ENCODE results near the gene FABP6.

GRCh38 chr5:160253441-160253840 is 24.1 kb downstream of the FABP6 start:
- TF ChIP-seq ATF6 (CRISPR knock-in tag; IDR thresholded peaks at IDR 0.05) (no peak), MLX (CRISPR knock-in tag; IDR thresholded peaks at IDR 0.05) (no peak), OVOL2 (CRISPR knock-in tag; IDR thresholded peaks at IDR 0.05; ENCODE audit: borderline replicate concordance) (no peak), FOXK1 (CRISPR knock-in tag; IDR thresholded peaks at IDR 0.05) (no peak), ETV6 (CRISPR knock-in tag; IDR thresholded peaks at IDR 0.05) (no peak)
